ENCODE data around the gene KAZALD1.
"Not testable (repeated sequence)": the region's sequence is repeated elsewhere in the genome, so short reads cannot be mapped to it uniquely, and the experiment has no call there.

The KAZALD1 gene

DNA sequence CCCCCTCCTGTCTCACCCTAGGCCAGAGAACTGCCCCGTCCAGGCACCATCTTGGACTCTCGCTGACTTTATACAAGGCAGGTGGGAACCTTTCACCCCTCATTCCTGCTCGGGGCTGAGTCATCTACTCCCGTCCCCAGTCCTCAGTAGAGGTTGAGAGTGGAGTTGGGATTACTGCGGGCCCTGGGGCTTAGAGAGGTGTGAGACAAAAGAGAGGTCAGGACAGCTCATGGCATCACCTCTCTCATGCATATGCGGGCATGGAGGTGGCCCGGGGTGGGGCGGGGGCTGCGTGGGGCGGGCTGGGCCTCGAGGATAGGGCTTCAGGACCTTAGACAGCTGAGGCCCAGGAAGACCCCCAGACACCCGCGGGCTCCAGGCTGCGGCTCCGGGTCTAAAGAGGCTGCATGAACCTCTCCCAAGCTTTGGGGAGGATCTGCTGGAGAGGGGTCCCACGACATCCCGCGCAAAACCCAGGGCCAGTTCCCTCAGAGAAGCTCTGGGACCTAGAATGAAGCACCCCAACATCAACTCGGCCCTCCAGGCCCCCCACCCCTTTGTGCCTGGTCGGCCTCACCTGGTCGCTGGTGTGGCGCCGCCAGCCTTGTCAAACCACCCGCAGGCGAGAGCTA lies 31.2 kb upstream of the KAZALD1 start:
- DNase-seq (ENCODE audit: low read depth) = no peak

DNA sequence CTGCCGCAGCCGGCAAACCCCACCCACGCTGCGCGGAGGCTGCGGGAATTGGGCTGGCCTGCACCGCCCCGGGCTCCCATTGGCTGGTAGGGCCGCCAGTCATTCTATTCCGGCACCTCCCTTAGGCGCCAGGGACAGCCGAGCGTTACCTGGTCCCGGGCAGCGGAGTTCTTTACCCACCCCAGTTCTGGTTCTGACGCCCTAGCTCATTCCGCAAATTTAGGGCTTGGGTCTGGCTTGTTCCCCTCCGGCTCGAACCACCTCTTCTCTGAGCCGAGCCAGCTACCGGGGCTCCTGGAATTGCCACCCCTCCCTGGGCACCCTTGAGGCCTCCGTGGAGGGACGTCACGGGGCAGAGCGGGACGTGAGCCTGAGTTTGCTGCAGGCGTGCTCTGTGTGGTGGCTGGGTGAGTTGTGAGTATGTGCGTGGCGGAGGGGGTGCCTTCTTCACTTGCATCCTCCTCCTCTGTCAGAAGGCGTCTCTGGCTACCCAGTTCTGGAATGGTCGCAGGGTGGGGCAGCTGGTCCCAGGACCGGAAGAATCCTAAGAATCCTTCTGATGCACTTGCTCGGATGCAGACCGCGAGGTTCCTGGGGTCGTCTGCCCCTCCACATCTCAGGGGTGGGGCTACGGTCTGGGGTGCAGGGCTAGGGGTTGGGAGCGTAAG lies 30.5 kb upstream of the KAZALD1 start, which contains the start of the genes PDZD7 and SFXN3:
PDZD7 (minus strand) TSS at position 2 of the 668 bp plus-strand sequence. CDS start 910 bp downstream, outside the sequence.
SFXN3 (plus strand) TSS at position 107 of the 668 bp plus-strand sequence. CDS start 3,461 bp downstream, outside the sequence.
- peak; percentile 94 for DNase-seq (ENCODE audit: low read depth)

DNA sequence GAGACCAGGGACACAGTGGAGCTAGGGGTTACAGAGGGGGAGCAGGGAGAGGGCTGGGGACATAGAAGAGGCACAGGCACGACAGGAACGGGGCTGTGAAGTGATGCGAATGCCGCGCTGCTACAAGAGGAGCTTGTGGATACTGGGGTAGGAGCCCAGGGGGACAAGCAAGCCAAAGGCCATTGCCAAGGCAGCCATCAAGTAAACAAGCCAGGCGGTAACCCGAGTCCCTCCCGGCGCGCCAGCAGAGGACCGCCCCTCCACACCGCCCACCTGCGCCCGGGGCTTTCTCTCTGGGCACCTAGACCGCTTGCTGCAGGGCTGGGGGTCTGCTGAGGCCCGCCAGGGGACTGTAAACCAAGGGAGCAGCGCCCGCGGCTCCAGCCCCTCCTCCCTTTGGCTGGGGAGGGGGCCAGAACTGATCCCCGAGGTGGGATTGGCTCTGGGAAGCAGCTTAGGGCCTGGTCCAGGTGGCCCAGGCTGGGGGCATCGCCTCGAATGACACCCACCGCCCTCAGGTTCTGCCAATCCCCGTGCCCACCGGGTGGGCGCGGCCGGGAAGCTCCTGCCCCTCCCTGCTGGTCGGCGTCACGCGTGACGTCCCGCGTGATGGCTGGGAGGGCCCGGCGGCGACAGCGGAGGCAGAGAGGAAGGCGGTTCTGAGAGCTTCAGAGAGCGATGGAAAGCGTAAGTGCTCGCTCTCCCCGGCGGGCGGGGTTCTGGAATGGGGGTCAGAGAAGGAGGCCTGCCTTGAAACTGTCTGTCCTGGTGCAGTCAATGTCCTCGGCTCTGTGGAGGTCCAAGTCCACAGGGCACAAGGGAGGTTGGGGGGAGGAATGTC lies 29.8 kb upstream of the KAZALD1 start:
- peak; percentile 73 for DNase-seq (ENCODE audit: low read depth)

DNA sequence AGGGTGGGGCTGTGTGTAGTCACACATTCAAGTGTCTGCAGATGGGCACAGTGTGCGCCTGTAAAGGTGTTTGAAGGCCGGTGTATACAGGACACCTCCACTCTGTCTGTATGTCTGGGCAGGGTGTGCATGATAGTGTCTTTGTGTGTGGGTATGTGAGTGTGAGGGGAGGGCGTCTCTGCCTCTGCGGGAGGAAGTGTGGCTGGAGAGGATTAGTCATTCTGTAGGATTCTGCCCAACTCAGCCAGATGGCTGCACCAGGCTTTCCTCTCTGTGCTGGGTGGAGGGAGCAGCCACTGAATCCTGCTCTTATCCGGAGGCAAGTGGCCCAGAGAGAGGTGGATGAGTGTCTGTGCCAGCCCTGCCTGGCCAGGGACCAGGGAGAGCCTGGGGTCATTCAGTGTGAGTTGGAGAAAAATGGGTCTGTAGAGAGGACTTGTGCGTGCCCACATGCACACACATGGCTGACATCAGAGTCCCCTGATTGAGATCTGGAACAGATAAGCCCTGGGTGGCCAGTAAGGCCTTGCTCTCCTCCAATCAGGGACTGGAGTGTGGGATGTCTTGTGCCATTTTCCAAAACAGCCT lies 29.1 kb upstream of the KAZALD1 start:
- peak; percentile 30 for DNase-seq (ENCODE audit: low read depth)

DNA sequence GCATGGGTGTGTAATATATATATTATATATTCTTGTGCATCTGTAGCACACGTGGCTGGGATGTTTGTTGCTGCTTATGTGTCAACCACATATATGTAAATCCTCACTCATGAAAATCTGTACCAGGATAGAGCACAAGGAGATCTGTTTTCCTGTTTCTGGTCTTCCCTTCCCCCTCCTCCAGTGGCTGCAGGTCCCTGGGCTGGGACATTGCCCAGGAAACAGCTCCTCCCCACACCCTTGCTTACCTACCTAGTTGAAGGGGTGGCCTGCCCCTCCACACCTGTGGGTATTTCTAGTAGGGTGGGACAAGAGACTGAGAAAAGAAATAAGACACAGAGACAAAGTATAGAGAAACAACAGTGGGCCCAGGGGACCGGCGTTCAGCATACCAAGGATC lies 28.5 kb upstream of the KAZALD1 start:
- DNase-seq (ENCODE audit: low read depth) = no peak

DNA sequence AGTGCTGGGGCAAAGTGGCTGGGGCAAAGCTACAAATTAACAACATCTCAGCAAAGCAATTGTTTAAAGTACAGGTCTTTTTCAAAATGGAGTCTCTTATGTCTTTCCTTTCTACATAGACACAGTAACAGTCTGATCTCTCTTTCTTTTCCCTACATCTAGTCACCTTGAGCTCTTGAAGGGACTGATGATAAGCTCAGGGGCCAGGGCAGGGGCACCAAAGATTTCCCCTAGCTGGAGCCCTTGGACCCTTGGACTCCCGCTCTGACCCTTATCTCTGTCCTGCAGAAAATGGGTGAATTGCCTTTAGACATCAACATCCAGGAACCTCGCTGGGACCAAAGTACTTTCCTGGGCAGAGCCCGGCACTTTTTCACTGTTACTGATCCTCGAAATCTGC lies 27.4 kb upstream of the KAZALD1 start:
- DNase-seq (ENCODE audit: low read depth) = not testable (repeated sequence)

DNA sequence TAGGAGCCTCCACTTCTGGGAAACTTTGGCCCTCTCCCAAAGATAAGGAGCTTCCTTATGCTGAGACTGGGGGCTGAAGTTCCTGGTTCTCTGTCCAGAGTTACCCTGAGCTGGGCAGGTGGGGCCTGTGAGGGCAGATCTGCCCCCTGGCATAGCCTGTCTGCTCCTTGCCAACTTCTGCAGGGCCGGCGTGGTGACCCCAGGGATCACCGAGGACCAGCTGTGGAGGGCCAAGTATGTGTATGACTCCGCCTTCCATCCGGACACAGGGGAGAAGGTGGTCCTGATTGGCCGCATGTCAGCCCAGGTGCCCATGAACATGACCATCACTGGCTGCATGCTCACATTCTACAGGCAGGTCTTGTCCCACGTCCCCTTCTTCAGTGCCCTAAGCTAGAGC lies 26.5 kb upstream of the KAZALD1 start:
- DNase-seq (ENCODE audit: low read depth) = no peak

DNA sequence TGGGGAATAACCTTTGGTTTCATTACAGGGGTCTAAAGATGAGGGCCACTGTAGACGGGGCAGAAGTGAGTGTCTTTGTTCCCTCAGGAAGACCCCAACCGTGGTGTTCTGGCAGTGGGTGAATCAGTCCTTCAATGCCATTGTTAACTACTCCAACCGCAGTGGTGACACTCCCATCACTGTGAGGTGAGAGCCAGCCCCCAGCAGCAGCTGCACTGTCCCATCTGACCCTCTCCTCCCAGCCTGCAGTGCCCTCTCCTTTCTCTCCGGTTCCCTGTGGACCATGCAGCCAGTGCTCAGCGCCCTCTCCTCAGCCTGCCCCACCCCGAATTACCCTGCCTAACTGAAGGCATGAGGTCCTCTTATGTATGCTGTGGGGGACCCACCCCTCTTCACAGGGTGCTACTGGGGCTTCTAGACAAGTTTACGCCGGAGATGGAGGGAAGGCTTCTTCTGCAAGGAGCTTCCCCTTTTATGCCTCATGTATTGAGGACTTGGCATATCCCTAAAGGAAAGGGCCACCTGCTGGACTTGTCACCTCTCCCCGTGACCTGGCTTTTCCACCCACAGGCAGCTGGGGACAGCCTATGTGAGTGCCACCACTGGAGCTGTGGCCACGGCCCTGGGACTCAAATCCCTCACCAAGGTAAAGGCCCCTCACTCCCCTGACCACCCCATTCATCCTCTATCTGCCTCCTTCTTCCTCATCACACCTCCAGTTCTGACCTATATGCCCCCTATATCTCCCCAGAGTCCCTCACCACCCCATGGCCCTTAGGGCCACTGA lies 25.7 kb upstream of the KAZALD1 start:
- DNase-seq (ENCODE audit: low read depth) = no peak

DNA sequence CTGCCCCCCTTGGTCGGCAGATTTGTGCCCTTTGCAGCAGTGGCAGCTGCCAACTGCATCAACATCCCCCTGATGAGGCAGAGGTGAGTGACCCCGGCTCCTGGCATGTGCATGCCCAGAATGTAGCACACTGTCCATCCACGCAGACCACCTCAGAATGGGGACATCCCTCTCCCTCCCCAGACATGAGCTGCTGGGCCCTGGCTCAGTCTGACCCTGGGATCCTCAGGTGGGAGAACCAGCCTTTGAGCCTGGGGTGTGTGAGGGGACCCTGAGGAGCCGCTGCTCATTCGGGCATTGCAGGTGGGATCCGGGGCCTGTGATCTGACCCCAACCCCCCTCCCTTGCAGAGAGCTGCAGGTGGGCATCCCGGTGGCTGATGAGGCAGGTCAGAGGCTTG lies 25.1 kb upstream of the KAZALD1 start:
- DNase-seq (ENCODE audit: low read depth) = no peak

DNA sequence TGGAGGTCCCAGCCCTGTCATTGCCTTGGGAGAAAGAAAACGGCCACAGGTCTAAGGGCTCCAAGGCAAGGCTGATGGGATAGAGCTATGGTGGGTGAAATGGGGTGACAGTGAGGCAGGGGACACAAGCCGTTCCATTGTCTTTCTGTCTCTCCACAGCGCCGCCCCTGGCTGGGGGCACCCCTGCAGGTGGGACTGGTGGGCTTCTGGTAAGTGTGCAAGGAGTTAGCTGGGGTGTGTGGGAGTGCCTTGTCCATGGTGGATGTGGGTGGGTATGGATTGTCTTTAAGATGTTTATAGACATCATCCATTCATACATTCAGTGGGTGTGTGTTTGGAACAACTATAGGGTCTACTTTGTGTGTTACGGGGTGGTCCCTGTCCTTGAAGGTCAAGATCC lies 23.3 kb upstream of the KAZALD1 start:
- no peak for DNase-seq (ENCODE audit: low read depth)

DNA sequence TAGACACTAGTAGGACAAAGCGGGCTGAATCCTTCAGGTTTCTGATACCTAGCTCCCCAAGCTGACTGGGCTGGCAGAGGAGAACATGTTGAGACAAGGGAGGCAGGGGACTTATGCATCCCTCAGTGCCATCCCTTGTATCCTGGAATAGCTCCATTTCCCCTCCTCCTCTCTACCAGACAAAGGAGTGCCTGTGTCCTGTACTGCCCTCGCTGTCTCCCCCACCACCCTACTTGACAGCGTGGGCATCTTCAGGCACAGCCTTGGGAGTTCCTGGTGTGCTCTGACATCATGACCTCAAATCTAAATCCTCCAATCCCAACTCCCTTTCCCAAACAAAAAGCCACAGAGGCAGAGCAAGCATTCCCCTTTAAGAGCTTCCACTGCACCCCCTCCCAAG lies 21.7 kb upstream of the KAZALD1 start:
- no peak for DNase-seq (ENCODE audit: low read depth)

DNA sequence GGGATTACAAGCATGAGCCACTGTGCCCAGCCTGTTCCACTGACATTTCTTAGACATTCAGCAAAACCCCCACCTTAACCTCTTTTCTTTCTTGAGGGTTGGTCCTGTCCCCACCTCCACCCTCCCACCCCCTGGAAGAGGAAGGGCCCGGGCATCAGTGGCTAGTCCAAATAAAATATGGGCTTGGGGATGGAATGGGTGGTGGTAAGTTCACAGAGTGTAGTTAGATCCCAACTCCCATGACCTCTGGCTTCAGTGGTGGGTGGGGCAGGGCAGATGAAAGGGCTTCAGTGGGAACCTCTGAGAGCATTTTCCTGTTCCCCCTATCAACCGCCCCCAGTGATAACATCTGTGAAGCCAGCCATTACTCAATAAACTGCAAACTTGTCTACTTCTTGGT lies 20.9 kb upstream of the KAZALD1 start:
- no peak for DNase-seq (ENCODE audit: low read depth)

DNA sequence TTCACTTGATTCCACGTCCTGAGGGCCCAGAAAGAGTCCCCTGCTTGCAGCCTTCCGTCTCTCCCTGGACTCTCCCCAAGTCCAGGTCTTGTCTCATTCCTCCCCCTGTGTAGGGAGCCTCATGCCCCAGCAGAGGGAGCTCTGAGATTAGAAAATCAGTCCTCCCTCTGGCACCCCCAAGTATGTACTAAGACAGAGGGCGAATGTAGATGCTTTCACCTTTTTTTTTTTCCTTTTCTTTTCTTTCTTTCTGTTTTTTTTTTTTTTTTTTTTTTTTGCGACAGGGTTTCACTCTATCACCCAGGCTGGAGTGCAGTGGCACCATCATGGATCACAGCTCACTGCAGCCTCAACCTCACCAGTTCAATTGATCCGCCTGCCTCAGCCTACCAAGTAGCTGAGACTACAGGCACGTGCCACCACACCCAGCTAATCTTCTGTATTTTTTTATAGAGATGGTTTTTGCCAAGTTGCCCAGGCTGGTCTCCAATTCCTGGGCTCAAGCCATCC lies 20.5 kb upstream of the KAZALD1 start:
- DNase-seq (ENCODE audit: low read depth) = peak; percentile 48

DNA sequence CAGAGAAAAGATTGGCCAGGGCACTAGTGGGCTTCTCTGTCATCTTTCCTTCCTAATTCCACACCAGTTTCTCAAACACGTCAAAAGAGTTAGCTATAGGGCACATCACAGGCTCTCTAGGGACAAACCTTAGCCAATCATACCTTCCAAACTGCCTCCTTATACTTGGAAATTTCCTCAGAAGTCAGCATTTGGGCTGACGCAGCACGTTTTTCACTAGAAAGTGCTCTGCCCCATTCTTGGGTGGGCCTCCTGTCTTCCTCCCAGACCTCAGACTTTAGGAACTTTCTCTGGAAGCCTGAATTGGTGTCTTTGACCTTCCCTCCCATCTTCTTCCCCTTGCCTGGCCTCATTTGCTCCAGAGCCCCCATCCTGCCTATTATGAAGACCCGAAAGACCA lies 19.7 kb upstream of the KAZALD1 start:
- DNase-seq (ENCODE audit: low read depth) = no peak

DNA sequence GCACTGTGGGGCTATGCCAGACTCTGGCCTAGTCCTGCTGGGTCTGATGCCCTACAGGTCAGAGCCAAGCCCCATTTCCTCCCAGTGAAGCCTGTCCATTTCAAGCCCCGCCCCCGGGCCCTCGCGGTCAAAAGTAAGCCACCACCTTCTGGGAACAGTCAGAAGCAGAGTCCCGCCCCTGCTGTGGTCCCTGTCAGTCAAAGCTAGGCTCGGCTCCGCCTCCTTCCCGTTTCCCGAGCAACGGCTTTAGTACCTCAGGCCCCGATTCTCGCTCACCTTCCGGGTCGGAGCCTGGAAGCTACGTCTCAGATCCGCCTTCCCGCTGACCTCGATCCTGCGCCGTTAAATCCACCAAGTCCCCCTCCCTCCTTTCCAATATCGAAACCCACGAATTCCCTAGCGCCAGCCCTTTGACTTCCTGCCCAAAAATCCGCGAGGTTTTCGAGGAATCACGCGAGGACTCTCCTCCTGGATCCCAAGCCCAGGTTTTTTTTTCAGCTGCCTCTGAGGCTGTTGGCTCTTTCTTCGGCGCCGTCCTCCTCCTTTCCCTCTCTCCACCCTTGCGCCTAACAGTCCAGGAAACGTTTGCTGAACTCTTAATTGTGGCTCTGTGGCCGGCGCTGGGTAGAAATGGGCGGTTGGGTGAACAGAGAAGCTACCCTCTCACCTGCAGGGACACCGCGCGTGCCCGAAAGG lies 19.0 kb upstream of the KAZALD1 start:
- peak; percentile 68 for DNase-seq (ENCODE audit: low read depth)

DNA sequence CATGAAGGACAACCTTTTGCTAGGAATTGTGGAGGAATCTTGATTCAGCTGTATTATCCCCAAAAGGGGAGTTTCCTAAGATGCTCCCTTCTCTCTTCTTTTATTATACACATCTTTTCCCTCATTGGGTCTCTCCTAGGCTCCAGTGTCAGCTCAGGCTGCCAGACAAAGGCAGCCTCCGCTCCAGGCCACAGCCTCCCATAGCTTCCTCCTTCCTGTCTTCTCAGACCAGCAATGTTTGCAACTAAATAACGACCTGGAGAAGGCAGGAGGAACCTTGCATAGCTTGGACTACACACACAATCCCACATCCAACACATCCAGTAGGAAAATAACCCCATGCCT lies 18.5 kb upstream of the KAZALD1 start:
- DNase-seq (ENCODE audit: low read depth) = no peak

DNA sequence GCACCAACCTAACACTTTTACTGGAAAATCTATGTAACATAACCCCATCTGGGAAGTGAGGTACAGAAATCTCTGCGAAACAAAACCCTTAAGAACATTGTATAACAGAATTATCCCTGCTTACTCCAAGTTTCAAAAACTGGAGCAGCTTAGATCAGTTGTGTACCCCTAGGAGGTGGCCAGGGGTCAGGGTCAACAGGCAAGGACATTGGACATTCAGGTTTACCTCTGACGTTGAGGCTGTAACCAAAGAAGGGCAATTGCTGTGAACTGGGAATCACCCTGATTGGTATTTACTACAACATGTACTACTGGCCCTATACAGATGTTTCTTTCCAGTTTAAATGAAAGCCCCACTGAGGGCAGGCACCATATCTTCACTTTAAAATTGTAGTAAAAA lies 17.7 kb upstream of the KAZALD1 start:
- no peak for DNase-seq (ENCODE audit: low read depth)

DNA sequence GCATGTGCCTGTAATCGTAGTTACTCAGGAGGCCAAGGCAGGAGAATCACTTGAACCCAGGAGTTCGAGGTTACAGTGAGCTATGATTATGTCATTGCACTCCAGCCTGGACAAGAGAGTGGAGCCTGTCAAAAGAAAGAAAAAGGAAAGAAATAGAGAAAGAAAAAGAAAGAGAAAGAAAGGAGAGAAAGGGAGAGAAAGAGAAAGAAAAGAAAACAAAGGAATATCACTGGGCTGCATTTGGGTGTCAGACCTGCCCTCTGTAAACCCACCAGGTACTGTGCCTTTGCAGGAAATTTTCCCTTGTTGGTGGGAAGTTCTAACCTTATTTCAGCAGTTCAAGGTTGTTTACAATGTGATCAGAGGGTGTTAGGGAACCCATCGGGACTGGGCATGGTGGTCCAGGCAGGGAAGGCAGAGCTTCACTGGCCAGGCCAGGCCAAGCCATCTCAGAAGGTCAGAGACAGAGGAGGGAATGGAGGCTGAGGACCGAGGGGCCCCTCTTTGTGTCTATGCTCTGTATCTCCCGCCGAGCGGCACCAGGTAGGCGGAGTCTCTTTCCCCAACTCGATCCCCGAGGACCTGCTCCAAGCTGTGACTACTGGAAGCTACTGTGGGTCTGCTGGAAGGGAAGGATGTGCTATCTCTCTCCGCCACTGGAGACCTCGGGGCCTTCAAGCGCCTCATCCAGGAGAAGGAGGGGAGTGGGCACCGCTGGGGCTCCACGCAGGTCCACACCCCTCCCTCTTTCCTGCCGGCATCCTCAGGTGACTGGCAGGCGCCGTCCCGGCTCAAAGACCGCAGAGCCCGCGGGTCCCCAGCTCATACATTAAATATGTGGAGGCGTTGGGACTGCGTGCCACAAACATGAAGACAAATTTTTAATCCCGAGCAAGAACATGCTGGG lies 15.2 kb upstream of the KAZALD1 start:
- no peak for DNase-seq (ENCODE audit: low read depth)

DNA sequence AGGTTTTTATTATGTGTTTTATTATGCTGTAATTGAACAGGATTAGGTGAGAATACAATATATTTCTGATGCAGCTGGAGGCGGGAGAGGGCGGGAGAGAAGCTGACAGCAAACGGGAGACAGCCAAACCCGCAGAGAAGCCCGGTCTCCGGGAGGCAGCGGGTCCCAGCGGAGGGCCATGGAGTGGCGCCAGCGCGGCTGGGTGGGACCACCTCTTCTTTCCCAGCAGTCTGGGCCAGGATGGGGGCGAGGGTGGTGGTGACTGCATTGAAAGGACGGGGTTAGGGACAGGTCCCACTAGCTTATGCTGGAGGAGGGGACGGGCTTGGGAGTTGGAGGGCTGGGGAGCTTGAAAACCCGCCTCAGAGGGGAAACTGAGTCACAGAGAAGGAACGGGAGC lies 14.5 kb upstream of the KAZALD1 start:
- no peak for DNase-seq (ENCODE audit: low read depth)
